ENCODE data around the gene DGKI. TPM values are rescaled to one million over a fixed set of nuclear protein-coding genes. Genes with fewer than 3 reads are reported as not detected.

Gene DGKI
- total RNA-seq, 3 donors from 2014 or later (not counting 1 experiment from before 2014, with no cell fraction given) = 0.53 TPM; not detected in 2

DNA sequence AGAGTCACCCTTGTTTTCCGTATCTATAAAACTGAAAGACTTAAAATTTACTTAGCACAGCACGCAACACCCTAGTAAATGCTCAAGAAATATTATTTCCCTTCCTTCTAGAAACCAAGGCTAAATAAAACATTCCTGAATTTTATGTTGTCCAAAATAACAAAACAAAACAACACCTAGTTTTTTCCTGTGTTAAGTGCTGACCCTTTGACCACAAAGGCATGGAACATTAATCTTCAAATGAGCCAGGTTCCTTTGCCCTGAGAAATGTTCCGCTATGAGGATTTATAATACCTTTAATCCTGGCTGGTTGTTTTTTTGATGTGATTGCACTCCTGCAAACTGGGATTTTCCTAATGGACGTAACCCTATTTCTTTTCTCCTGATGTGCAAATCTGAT lies 29.0 kb upstream of the DGKI start:
- no peak overlapping the region for H3K27ac ChIP-seq (ENCODE audit: low read length)
- TF ChIP-seq, protein P1, sequence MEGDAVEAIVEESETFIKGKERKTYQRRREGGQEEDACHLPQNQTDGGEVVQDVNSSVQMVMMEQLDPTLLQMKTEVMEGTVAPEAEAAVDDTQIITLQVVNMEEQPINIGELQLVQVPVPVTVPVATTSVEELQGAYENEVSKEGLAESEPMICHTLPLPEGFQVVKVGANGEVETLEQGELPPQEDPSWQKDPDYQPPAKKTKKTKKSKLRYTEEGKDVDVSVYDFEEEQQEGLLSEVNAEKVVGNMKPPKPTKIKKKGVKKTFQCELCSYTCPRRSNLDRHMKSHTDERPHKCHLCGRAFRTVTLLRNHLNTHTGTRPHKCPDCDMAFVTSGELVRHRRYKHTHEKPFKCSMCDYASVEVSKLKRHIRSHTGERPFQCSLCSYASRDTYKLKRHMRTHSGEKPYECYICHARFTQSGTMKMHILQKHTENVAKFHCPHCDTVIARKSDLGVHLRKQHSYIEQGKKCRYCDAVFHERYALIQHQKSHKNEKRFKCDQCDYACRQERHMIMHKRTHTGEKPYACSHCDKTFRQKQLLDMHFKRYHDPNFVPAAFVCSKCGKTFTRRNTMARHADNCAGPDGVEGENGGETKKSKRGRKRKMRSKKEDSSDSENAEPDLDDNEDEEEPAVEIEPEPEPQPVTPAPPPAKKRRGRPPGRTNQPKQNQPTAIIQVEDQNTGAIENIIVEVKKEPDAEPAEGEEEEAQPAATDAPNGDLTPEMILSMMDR (IDR thresholded peaks at IDR 0.05) = no peak
- DNase-seq (no peak), ATAC-seq (no peak)
- Mint-ChIP-seq H3K27ac (no peak overlapping the region), H3K27me3 (ENCODE audit: low read depth in 2 of 2) (no peaks in the 10 kb centered on the region), H3K36me3 (peaks cover 22% of the 10 kb centered on the region), H3K4me3 (no peak overlapping the region), H3K9me3 (no peaks in the 10 kb centered on the region), H3K4me1 (peaks cover 0 to 6% of the 10 kb centered on the region in 2 donors)
- H3K4me1 ChIP-seq (ENCODE audit: control insufficient read depth, insufficient read depth, low read length) = no peaks in the 10 kb centered on the region
- no peaks in the 10 kb centered on the region for H3K27me3 ChIP-seq (ENCODE audit: control insufficient read depth, insufficient read depth, low read length)
- 100% methylated on average over 4 of the region's 4 CpGs for WGBS (ENCODE audit: insufficient coverage)
- intact Hi-C loops (cut with micrococcal nuclease) = no loop called here
- H3K36me3 ChIP-seq (ENCODE audit: control insufficient read depth, insufficient read depth, low read length) = peaks cover 50% of the 10 kb centered on the region
- H3K4me3 ChIP-seq (ENCODE audit: low read length) = no peak overlapping the region
- H3K9me3 ChIP-seq (ENCODE audit: control insufficient read depth, insufficient read depth, low read length) = no peaks in the 10 kb centered on the region

DNA sequence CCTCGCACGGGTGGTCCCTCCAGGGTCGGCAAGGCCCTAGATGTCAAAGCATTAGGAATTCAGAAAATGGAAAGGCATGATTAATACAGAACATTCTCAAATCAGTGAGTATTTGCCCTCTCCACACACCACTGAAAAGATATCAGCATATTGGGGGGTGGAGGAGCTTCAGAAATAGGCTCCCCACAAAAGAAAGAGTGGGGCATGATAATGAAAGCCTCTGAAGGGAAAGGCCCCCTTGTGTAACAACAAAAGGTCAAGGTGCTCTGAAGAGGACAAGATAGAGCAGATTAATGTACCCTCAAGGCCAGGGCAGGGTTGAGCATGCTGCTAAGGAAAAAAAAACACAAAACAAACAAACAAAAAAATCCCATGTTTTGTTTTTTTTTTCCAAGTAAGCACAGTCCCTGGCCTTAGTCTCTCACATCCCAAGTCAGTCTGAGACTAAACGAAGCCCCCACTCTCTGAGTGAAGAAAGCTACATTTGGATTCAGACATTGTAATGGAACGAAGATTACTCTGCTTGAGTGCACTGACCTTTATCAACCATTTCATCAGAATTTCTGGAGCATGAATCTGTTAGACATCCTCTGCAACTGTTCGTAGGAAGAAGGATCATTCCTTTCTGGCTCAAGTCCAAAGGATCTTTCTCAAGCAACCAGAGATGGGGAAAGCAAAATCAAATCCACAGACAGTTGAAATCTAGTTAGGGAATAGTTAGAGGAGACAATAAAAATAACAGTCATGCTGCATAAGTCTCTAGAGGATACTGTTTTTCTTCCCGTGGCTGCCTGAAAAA lies 27.4 kb upstream of the DGKI start:
- Mint-ChIP-seq H3K27ac (peak overlapping the region in 1 of 2 donors; percentile 21), H3K27me3 (ENCODE audit: low read depth in 2 of 2) (no peaks in the 10 kb centered on the region), H3K4me1 (peaks cover 0 to 6% of the 10 kb centered on the region in 2 donors), H3K4me3 (no peak overlapping the region), H3K36me3 (peaks cover 14% of the 10 kb centered on the region), H3K9me3 (no peaks in the 10 kb centered on the region)
- Histone ChIP-seq H3K9me3 (ENCODE audit: control insufficient read depth, insufficient read depth, low read length) (no peaks in the 10 kb centered on the region), H3K4me1 (ENCODE audit: control insufficient read depth, insufficient read depth, low read length) (no peaks in the 10 kb centered on the region), H3K27me3 (ENCODE audit: control insufficient read depth, insufficient read depth, low read length) (no peaks in the 10 kb centered on the region), H3K4me3 (ENCODE audit: low read length) (no peak overlapping the region), H3K36me3 (ENCODE audit: control insufficient read depth, insufficient read depth, low read length) (peaks cover 34% of the 10 kb centered on the region), H3K27ac (ENCODE audit: low read length) (no peak overlapping the region)
- ATAC-seq = no peak
- TF ChIP-seq, protein P1 (IDR thresholded peaks at IDR 0.05) = no peak
- intact Hi-C loops (cut with micrococcal nuclease) = no loop called here
- no peak for DNase-seq
- WGBS (ENCODE audit: insufficient coverage) = 93% methylated on average over 7 of the region's 7 CpGs

DNA sequence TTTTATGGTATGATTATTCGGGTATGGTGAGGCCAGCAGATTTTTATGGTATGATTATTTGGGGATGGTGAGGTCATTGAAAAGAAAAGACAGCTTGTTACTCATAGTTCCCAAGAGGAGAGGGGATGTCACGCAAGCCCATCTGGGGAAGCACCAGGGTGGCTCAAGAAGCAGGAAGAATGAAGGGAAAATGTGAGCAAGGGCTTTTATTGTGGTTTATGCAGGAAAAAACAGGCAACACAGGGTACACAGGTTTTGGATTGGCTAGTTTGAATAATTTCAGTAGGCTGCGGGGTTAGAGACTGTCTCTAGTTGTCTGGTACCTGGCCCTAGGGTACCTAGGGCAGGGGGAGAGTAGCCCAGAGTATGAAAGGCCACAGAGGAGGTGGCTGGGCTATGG lies 26.8 kb upstream of the DGKI start:
- Histone ChIP-seq H3K4me1 (ENCODE audit: control insufficient read depth, insufficient read depth, low read length) (no peaks in the 10 kb centered on the region), H3K9me3 (ENCODE audit: control insufficient read depth, insufficient read depth, low read length) (no peaks in the 10 kb centered on the region), H3K4me3 (ENCODE audit: low read length) (no peak overlapping the region), H3K27me3 (ENCODE audit: control insufficient read depth, insufficient read depth, low read length) (no peaks in the 10 kb centered on the region), H3K36me3 (ENCODE audit: control insufficient read depth, insufficient read depth, low read length) (peaks cover 29% of the 10 kb centered on the region), H3K27ac (ENCODE audit: low read length) (no peak overlapping the region)
- peak overlapping the region in 1 of 2 donors; percentile 21 for H3K27ac Mint-ChIP-seq
- peaks cover 13% of the 10 kb centered on the region for H3K36me3 Mint-ChIP-seq
- no peaks in the 10 kb centered on the region for H3K27me3 Mint-ChIP-seq (ENCODE audit: low read depth in 2 of 2)
- H3K9me3 Mint-ChIP-seq = no peaks in the 10 kb centered on the region
- TF ChIP-seq, protein P1 (IDR thresholded peaks at IDR 0.05) = no peak
- no peak for DNase-seq
- H3K4me3 Mint-ChIP-seq = no peak overlapping the region
- peaks cover 0 to 6% of the 10 kb centered on the region in 2 donors for H3K4me1 Mint-ChIP-seq
- 92% methylated on average over 3 of the region's 3 CpGs for whole genome bisulfite sequencing (ENCODE audit: insufficient coverage)
- no peak for ATAC-seq
- intact Hi-C loops (cut with micrococcal nuclease) = no loop called here

All from natural killer cell (primary cell).